Esophagus squamous epithelium (tissue), 5 donors: ENCODE results near the gene DLK2. TPM values are rescaled to one million over a fixed set of nuclear protein-coding genes. Genes with fewer than 3 reads are reported as not detected.

Experiments
- DNase-seq: peaks from one replicate; lab custom pipeline; 2025; lab: John Stamatoyannopoulos, UW
- H3K27ac ChIP-seq, 4 donors: fragments of 200-600 bp; sonication (generic); one replicate each; pipeline ENCODE4 v1.5.1; 2016 to 2019; ENCODE audit warnings: mild to moderate bottlenecking in 1 of 4
- H3K27me3 ChIP-seq, 4 donors: fragments of 200-600 bp; sonication (generic); 1 replicate in 3 of 4; 2 replicates in 1 of 4; pipeline versions ENCODE4 v1.5.1 to v1.6.0; 2017 to 2021; ENCODE audit warnings: antibody characterized with exemption in 1 of 4
- H3K36me3 ChIP-seq, 3 donors: fragments of 200-600 bp; sonication (generic); one replicate each; pipeline ENCODE4 v1.5.1; 2016 to 2019
- H3K4me1 ChIP-seq, 3 donors: fragments of 200-600 bp; sonication (generic); one replicate each; pipeline ENCODE4 v1.5.1; 2017 to 2019
- H3K4me3 ChIP-seq, 4 donors: fragments of 200-600 bp; sonication (generic); 1 replicate in 3 of 4; 2 replicates in 1 of 4; pipeline ENCODE4 v1.5.1; 2016 to 2019; ENCODE audit warnings: mild to moderate bottlenecking in 2 of 4, moderate library complexity in 1 of 4
- H3K9me3 ChIP-seq, 3 donors: fragments of 200-600 bp; sonication (generic); one replicate each; pipeline ENCODE4 v1.5.1; 2016 to 2019
- CTCF ChIP-seq, 6 experiments: fragments of 450-650 bp in 4 of 6; fragments of 200-600 bp in 2 of 6; sonication (generic) in 2 of 6; IDR thresholded peaks; one replicate each; pipeline ENCODE4 v1.5.1; 2016 to 2019; ENCODE audit warnings: antibody characterized with exemption in 6 of 6, mild to moderate bottlenecking in 4 of 6, moderate library complexity in 4 of 6
- POLR2A ChIP-seq, 4 donors: fragments of 450-650 bp; IDR thresholded peaks; one replicate each; pipeline ENCODE4 v1.6.1; 2017; ENCODE audit warnings: antibody characterized with exemption in 4 of 4, mild to moderate bottlenecking in 4 of 4, moderate library complexity in 3 of 4
- WGBS, 2 donors: methylation state at CpG; one replicate each; pipeline ENCODE4 v1.1.5; 2018; 5-methylcytosine and 5-hydroxymethylcytosine counted together
- intact Hi-C: fragments of 100-400 bp; cut with DNase I; formaldehyde crosslinking; loops from one replicate; pipeline ENCODE4 v1.15.0; 2022
- total RNA-seq, 4 donors: library from RNA; depleted of rRNA; stranded (reverse); fragments of >200 nt; gene quantifications; one replicate each; pipeline ENCODE4 v1.1.0, GENCODE V29; 2016
- donor health status: DM: yes; HTN: yes; CAD: no.

The DLK2 gene
- total RNA-seq, 4 donors from 2014 or later, result 8.3 to 24.8 (median 12.6) TPM

DNA sequence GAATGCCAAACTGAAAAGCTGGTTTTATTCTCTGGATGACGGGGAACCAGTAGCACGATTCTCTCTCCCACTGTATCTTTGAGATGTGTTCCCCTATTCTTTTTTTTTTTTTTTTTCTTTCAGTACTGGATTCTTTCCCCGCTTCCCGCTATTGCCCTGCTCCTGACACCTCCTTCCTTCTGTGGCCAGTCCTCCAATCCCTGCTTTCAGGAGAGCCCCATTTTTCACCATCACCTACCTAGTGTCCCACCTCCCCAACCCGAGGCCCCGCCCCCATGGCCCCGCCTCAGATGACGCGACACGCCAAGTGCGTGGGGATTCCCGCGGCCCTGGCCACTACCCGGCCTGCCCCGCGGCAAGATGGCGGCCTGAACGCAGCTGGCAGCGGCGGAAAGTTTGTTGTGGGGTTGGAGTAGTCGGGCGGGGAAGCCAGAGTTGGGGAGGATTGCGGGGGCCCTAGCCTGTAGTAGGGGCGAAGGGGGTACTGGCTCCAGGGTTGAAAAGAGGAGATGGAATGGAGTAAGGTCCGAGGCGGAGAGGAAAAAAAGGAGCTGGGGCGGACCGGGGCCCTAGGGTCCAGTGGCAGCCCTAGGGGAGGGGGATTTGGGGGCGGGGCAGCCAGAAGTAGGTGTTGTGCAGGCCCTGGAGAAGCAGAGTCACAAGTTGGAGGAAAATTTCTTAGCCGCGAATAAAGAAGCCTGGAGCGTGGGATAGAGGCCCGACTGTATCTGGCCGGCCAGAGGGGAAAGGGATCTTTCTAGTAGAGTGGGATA lies 22.1 kb upstream of the DLK2 start, which contains the start of gene TJAP1:
Gene TJAP1 (plus strand): TSS at position 336 of the 773 bp plus-strand sequence. CDS start 21,432 bp downstream, outside the sequence.
- WGBS, 2 donors, result 1% methylated on average over 16 to 20 of the region's 34 CpGs

GRCh38 chr6:43476746-43477145 lies 21.4 kb upstream of the DLK2 start:
- TF ChIP-seq CTCF (IDR thresholded peaks at IDR 0.05) (no peak), POLR2A (IDR thresholded peaks at IDR 0.05) (no peak)
- H3K27ac ChIP-seq, result peak overlapping the region in 3 of 4 donors; percentile 80 to 93 (median 88)
- no peak for DNase-seq
- peaks cover 0 to 19% (median 0%) of the 10 kb centered on the region in 4 donors for H3K27me3 ChIP-seq
- intact Hi-C loops, result no loop called here
- H3K4me3 ChIP-seq, result peak overlapping the region in 3 of 4 donors; percentile 75 to 86 (median 77)
- H3K4me1 ChIP-seq, result peaks cover 0 to 49% (median 20%) of the 10 kb centered on the region in 3 donors
- H3K36me3 ChIP-seq, result no peaks in the 10 kb centered on the region
- WGBS, 2 donors, result 13 to 32% methylated on average over 2 of the region's 2 CpGs
- H3K9me3 ChIP-seq, result no peaks in the 10 kb centered on the region

More for the DNA sequence above, 22.1 kb upstream of the DLK2 start, which contains the start of gene TJAP1:
- Histone ChIP-seq H3K36me3 (no peaks in the 10 kb centered on the region), H3K4me3 (peak within 1 kb of the TSS; percentile 71 to 86 (median 76)), H3K27me3 (peaks cover 0 to 19% (median 0%) of the 10 kb centered on the region in 4 donors), H3K9me3 (no peaks in the 10 kb centered on the region), H3K4me1 (peaks cover 0 to 56% (median 20%) of the 10 kb centered on the region in 3 donors), H3K27ac (peak within 1 kb of the TSS; percentile 80 to 93 (median 88))
- peak; percentile 51 for DNase-seq
- TF ChIP-seq POLR2A (IDR thresholded peaks at IDR 0.05) (peak in 3 of 4 donors; percentile 22 to 65 (median 42)), CTCF (IDR thresholded peaks at IDR 0.05) (no peak)
- intact Hi-C loops, result no loop called here

GRCh38 chr6:43475516-43475915 lies 20.2 kb upstream of the DLK2 start:
- Histone ChIP-seq H3K4me1 (peaks cover 0 to 37% (median 20%) of the 10 kb centered on the region in 3 donors), H3K36me3 (no peaks in the 10 kb centered on the region), H3K27ac (no peak overlapping the region), H3K9me3 (no peaks in the 10 kb centered on the region), H3K4me3 (no peak overlapping the region), H3K27me3 (peaks cover 0 to 26% (median 0%) of the 10 kb centered on the region in 4 donors)
- TF ChIP-seq POLR2A (IDR thresholded peaks at IDR 0.05) (no peak), CTCF (IDR thresholded peaks at IDR 0.05) (no peak)
- 85 to 98% methylated on average over 6 of the region's 6 CpGs for WGBS, 2 donors
- DNase-seq, result no peak
- intact Hi-C loops, result no loop called here

DNA sequence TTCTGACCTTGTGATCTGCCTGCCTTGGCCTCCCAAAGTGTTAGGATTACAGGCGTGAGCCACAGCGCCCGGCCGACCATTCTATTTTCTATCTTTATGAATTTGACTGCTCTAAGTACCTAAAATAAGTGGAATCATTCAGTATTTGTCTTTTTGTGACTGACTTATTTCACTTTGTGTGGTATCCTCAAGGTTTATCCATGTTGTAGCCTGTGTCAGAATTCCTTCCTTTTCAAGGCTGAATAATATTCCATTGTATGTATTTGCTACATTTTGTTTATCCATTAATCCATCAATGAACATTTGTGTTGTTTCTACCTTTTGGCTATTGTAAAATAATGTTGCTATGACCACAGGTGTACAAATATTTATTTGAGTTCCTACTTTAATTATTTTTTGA lies 17.2 kb upstream of the DLK2 start:
- intact Hi-C loops, result no loop called here
- H3K36me3 ChIP-seq, result no peaks in the 10 kb centered on the region
- DNase-seq, result no peak
- H3K9me3 ChIP-seq, result no peaks in the 10 kb centered on the region
- 91 to 98% methylated on average over 4 of the region's 4 CpGs for WGBS, 2 donors
- peaks cover 0 to 45% (median 0%) of the 10 kb centered on the region in 4 donors for H3K27me3 ChIP-seq
- no peak for TF ChIP-seq POLR2A (IDR thresholded peaks at IDR 0.05)
- TF ChIP-seq CTCF (IDR thresholded peaks at IDR 0.05), result no peak
- no peak overlapping the region for H3K4me3 ChIP-seq
- H3K4me1 ChIP-seq, result peaks cover 0 to 19% (median 8%) of the 10 kb centered on the region in 3 donors
- no peak overlapping the region for H3K27ac ChIP-seq

- Histone ChIP-seq H3K27ac (no peak overlapping the region), H3K4me1 (peaks cover 0 to 11% (median 4%) of the 10 kb centered on the region in 3 donors), H3K9me3 (no peaks in the 10 kb centered on the region), H3K27me3 (peaks cover 0 to 54% (median 0%) of the 10 kb centered on the region in 4 donors), H3K4me3 (no peak overlapping the region), H3K36me3 (no peaks in the 10 kb centered on the region)
- no peak for DNase-seq
- TF ChIP-seq CTCF (IDR thresholded peaks at IDR 0.05), result no peak
- no peak for TF ChIP-seq POLR2A (IDR thresholded peaks at IDR 0.05)
- intact Hi-C loops, result no loop called here
- WGBS, 2 donors, result 10 to 50% methylated on average over 1 of the region's 1 CpG
Measured at GRCh38 chr6:43471399-43471798, 16.1 kb upstream of the DLK2 start.
